Tibial artery (tissue), 4 donors: ENCODE results near the gene CHST11.

Source experiments
- DNase-seq, 2 donors: peaks; one replicate each; pipeline ENCODE4 v3.0.0-alpha.2; 2019
- H3K27ac ChIP-seq, 2 donors: fragments of 200-600 bp; sonication (generic) in 1 of 2; 1 replicate in 1 of 2; 2 replicates in 1 of 2; pipeline ENCODE4 v1.5.1; 2018 to 2019; ENCODE audit warnings: mild to moderate bottlenecking in 1 of 2
- H3K27me3 ChIP-seq, 2 donors: fragments of 200-600 bp; sonication (generic) in 1 of 2; one replicate each; pipeline versions ENCODE4 v1.5.1 to v1.6.0; 2016 to 2019
- H3K36me3 ChIP-seq, 3 donors: fragments of 200-600 bp; sonication (generic) in 2 of 3; one replicate each; pipeline ENCODE4 v1.5.1; 2016 to 2019; ENCODE audit warnings: mild to moderate bottlenecking in 2 of 3
- H3K4me1 ChIP-seq, 4 donors: fragments of 200-600 bp; sonication (generic) in 2 of 4; 1 replicate in 3 of 4; 2 replicates in 1 of 4; pipeline ENCODE4 v1.5.1; 2016 to 2019
- H3K4me3 ChIP-seq, 2 donors: fragments of 200-600 bp; sonication (generic) in 1 of 2; 1 replicate in 1 of 2; 2 replicates in 1 of 2; pipeline ENCODE4 v1.5.1; 2018 to 2019; ENCODE audit warnings: mild to moderate bottlenecking in 2 of 2
- H3K9me3 ChIP-seq, 3 donors: fragments of 200-600 bp; sonication (generic) in 1 of 3; one replicate each; pipeline ENCODE4 v1.5.1; 2016 to 2019
- CTCF ChIP-seq, 2 experiments: fragments of 200-600 bp in 1 of 2; fragments of 450-650 bp in 1 of 2; IDR thresholded peaks; one replicate each; pipeline ENCODE4 v1.5.1; 2017 to 2019; ENCODE audit warnings: antibody characterized with exemption in 2 of 2, mild to moderate bottlenecking in 1 of 2, moderate library complexity in 1 of 2
- intact Hi-C: fragments of 100-400 bp; cut with DNase I; formaldehyde crosslinking; loops from one replicate; pipeline ENCODE4 v1.15.0; 2023; ENCODE audit warnings: low total_unique reads

CHST11 gene

DNA sequence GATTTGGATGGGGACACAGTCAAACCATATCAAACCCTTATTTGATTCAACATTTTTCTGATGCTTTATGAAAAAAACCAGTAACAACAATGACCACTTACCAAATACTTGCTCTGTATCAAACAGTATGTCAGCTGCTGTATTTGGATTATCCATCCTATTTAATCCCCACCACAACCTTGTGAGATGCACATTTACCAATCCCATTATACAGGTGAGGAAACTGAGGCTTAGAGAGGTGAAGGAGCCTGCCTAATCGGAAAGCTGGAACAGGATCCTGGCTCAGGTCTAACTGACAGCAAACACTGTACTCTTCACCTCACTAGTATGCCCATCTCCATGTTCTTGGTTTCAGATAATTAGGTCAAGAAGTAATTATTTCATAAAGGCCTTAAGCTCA is 13.8 kb downstream of the CHST11 start:
- intact Hi-C loops: no loop called here
- Histone ChIP-seq H3K9me3 (no peaks in the 10 kb centered on the region), H3K27me3 (no peaks in the 10 kb centered on the region), H3K27ac (no peak overlapping the region), H3K4me3 (no peak overlapping the region), H3K36me3 (no peaks in the 10 kb centered on the region), H3K4me1 (no peaks in the 10 kb centered on the region)
- no peak for DNase-seq
- TF ChIP-seq CTCF (IDR thresholded peaks at IDR 0.05): no peak

DNA sequence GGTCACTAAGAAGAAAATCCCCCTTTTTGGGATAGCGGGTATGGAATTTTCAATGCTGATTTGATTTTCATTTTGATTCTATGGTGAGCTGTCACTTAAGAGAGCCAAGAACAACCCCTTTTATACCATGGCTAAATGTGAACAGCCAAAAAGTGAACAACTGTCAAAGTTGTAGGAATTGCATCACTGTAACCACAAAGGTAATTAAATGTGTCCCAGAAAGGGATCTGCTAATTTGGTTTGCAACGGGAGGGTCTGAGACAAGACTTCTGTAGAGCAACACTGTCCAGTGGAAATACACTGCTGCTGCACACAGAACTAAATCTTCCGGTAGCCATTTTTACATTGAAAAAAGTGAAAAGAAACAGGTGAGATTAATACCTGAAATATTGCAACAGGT is 14.6 kb downstream of the CHST11 start:
- no peak for DNase-seq
- no peak overlapping the region for H3K27ac ChIP-seq
- intact Hi-C loops: no loop called here
- H3K9me3 ChIP-seq: no peaks in the 10 kb centered on the region
- TF ChIP-seq CTCF (IDR thresholded peaks at IDR 0.05): no peak
- no peaks in the 10 kb centered on the region for H3K27me3 ChIP-seq
- no peak overlapping the region for H3K4me3 ChIP-seq
- no peaks in the 10 kb centered on the region for H3K36me3 ChIP-seq
- no peaks in the 10 kb centered on the region for H3K4me1 ChIP-seq

- intact Hi-C loops: no loop called here
- no peak for DNase-seq
- H3K27me3 ChIP-seq: no peaks in the 10 kb centered on the region
- no peak for TF ChIP-seq CTCF (IDR thresholded peaks at IDR 0.05)
- H3K36me3 ChIP-seq: no peaks in the 10 kb centered on the region
- H3K27ac ChIP-seq: no peak overlapping the region
- no peaks in the 10 kb centered on the region for H3K4me1 ChIP-seq
- H3K4me3 ChIP-seq: no peak overlapping the region
- no peaks in the 10 kb centered on the region for H3K9me3 ChIP-seq
Observed at GRCh38 chr12:104472748-104473147, 16.0 kb downstream of the CHST11 start.

DNA sequence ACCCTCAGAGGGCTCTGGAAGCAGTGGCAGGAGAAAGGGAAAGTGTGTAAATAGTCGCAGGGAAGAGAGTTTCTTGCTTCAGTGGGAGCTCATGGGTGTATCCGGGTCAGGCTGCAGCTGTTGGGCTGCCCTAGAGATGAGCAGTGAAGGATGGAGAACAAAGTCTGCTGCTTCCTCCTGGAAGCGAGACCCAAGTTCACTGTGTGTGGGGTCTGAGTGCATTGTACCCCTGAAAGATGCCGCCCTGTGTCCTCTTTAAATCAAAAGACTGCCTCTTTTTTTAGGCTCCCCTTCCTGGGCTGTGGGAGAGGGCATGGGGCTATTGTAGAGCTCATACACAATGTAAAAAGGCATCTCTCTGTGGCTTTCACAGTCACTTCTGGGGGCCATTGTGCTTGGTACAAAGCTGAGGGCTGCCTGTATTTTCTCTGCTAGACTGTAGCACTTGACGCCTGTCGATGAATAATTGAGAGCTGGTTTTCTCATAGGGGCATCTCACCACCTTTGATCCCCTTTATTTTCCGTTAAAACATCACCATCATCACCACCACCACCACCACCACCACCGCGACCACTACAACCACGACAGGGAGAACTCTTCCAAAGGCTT is 16.7 kb downstream of the CHST11 start:
- no peak overlapping the region for H3K27ac ChIP-seq
- no peak for TF ChIP-seq CTCF (IDR thresholded peaks at IDR 0.05)
- H3K36me3 ChIP-seq: no peaks in the 10 kb centered on the region
- no peaks in the 10 kb centered on the region for H3K9me3 ChIP-seq
- intact Hi-C loops: no loop called here
- no peaks in the 10 kb centered on the region for H3K27me3 ChIP-seq
- no peak for DNase-seq
- H3K4me3 ChIP-seq: no peak overlapping the region
- no peaks in the 10 kb centered on the region for H3K4me1 ChIP-seq

DNA sequence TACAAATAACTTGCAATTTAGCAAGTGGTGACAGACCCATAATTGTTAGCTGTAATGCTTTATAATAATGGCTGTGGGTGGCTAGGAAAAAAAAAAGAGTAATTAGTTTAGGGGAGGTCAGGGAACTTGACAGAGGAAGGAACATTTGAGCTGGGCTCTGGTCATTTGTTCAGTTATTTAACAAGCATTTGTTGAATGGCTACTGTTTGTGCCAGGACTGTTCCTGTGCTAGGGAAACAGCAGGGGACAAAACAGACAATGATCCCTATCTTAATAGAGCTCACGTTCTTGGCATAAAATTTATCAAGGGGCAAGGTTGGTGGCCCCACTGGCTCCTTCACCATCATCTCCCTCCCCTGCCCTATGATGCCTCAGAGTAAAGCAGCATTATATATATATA is 18.5 kb downstream of the CHST11 start:
- no peaks in the 10 kb centered on the region for H3K36me3 ChIP-seq
- no peaks in the 10 kb centered on the region for H3K9me3 ChIP-seq
- no peak for TF ChIP-seq CTCF (IDR thresholded peaks at IDR 0.05)
- intact Hi-C loops: no loop called here
- no peak for DNase-seq
- H3K4me3 ChIP-seq: no peak overlapping the region
- H3K27ac ChIP-seq: no peak overlapping the region
- H3K4me1 ChIP-seq: no peaks in the 10 kb centered on the region
- H3K27me3 ChIP-seq: no peaks in the 10 kb centered on the region
